ENCODE measurements around the gene AIFM2. TPM values are rescaled to one million over a fixed set of nuclear protein-coding genes. Genes with fewer than 3 reads are reported as not detected.
A peak's percentile ranks its signal among the peaks of the same experiment; 100 is the strongest.

AIFM2 gene
- polyA plus RNA-seq, 2 of the 4 experiments (the other 2 are of a cell fraction), result 30.0 to 34.8 TPM

DNA sequence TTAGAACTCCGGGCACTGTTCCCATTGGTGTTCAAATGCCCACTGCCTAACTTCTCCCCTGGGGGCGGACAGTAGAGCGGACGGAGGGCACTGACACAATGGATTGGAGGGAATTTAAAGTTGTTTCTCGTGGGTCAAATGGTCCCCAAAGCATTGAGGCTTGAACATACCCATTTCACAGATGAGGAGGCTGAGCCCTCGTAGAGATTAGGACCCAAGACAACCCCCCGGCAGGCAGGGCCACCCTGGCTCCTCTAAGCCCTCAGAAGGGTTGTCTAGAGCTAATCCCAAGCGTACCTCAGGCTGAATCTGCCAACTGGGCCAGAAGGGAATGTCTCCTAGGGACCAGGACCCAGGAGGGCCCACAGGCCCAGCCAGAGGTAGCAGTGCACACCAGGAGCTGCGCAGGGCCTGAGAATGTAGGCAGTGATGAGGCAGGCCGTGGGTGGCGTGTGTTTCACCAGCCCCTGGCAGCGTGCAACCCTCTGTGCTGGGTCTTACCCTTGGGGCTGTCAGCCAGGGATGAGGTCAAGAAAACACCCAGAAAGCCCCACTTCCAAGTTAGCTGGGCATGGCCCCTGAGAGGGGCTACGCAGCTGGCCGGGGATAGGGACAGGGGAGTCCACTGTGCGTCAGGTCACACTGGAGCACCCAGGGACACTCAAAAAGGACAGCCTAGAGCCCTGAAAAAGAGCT lies 5.8 kb downstream of the AIFM2 start:
- POLR2A ChIA-PET, result no interaction called here
- H3K4me2 ChIP-seq, result no peak overlapping the region
- no peak overlapping the region for H3K27ac ChIP-seq
- ATAC-seq (no peak), FAIRE-seq (no peak), DNase-seq (ENCODE audit: low read depth in 1 of 2, low spot score in 1 of 2) (no peak)
- TF ChIP-seq MYC (IDR thresholded peaks at IDR 0.05; ENCODE audit: borderline replicate concordance, low read length), result no peak
- TF ChIP-seq KDM1A (IDR thresholded peaks at IDR 0.05; ENCODE audit: low read depth), result peak; percentile 34; the same call in 1 of the 2 replicates
- no peaks in the 10 kb centered on the region for H3K9me3 ChIP-seq
- H3K4me3 ChIP-seq, result no peak overlapping the region
- peaks cover 18% of the 10 kb centered on the region; the same call in 2 of the 3 replicates for H3K4me1 ChIP-seq
- CTCF ChIA-PET, result interaction anchor here (1.2 to 14.0 kb wide), 5 partner anchors 9 to 18 kb away, joined by 3 to 228 read pairs (median 5); partner anchors contain the start of gene TYSND1
- 92% methylated on average over 13 of the region's 15 CpGs for WGBS (ENCODE audit: missing lambda C conversion rate)

- Histone ChIP-seq H3K4me1 (peaks cover 13% of the 10 kb centered on the region; the same call in 2 of the 3 replicates), H3K9me3 (no peaks in the 10 kb centered on the region), H3K27ac (0 out of 6 replicates have a peak overlapping the region, but pooled peaks of 1 of the 2 experiments have one; percentile 27), H3K4me3 (no peak overlapping the region), H3K4me2 (no peak overlapping the region)
- no peak for FAIRE-seq
- ATAC-seq, result no peak
- CTCF ChIA-PET, result interaction anchor here (1.2 to 14.0 kb wide), 4 partner anchors 8 to 15 kb away, joined by 3 to 228 read pairs (median 25); partner anchors contain the start of gene TYSND1
- POLR2A ChIA-PET, result no interaction called here
- WGBS (ENCODE audit: missing lambda C conversion rate), result 91% methylated on average over 5 of the region's 5 CpGs
- TF ChIP-seq KDM1A (IDR thresholded peaks at IDR 0.05; ENCODE audit: low read depth) (no peak), SMC3 (IDR thresholded peaks at IDR 0.05) (no peak), JUNB (IDR thresholded peaks at IDR 0.05) (no peak), BCL3 (IDR thresholded peaks at IDR 0.05) (no peak), FOSL2 (IDR thresholded peaks at IDR 0.05) (no peak), FOSL2 (CRISPR knock-in tag; IDR thresholded peaks at IDR 0.05) (no peak), ZFP36 (IDR thresholded peaks at IDR 0.05; ENCODE audit: borderline replicate concordance, partially characterized antibody) (no peak), SREBF2 (IDR thresholded peaks at IDR 0.05) (no peak), MYC (IDR thresholded peaks at IDR 0.05; ENCODE audit: borderline replicate concordance, low read length) (no peak), FOXS1 (CRISPR knock-in tag; IDR thresholded peaks at IDR 0.05) (no peak), HOXA7 (CRISPR knock-in tag; IDR thresholded peaks at IDR 0.05) (no peak), CHD2 (IDR thresholded peaks at IDR 0.05; ENCODE audit: low read length, partially characterized antibody) (no peak), JUN (IDR thresholded peaks at IDR 0.05) (no peak), CBX8 (IDR thresholded peaks at IDR 0.05) (no peak)
- TF ChIP-seq, protein P1, sequence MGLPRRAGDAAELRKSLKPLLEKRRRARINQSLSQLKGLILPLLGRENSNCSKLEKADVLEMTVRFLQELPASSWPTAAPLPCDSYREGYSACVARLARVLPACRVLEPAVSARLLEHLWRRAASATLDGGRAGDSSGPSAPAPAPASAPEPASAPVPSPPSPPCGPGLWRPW (IDR thresholded peaks at IDR 0.05), result no peak
- DNase-seq (ENCODE audit: low read depth in 1 of 2, low spot score in 1 of 2), result no peak
These were observed 6.6 kb downstream of the AIFM2 start for GRCh38 chr10:70125918-70126552.

DNA sequence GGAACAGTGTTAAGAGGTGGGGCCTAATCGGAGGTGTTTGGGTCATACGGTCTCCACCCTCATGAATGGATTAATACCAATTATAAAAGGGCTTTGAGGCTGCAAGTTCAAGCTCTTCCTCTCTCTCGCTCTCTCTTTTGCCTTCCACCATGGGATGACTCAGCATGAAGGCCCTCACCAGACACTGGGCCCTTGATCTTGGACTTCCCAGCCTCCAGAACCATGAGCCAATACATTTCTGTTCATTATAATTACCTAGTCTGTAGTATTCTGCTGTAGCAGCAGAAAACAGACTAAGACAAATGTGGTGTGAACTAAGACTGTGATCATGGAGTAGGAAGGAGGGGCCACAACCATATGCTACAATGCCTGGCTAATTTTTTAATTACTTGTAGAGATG lies 7.7 kb downstream of the AIFM2 start:
- 90% methylated on average over 3 of the region's 3 CpGs for WGBS (ENCODE audit: missing lambda C conversion rate)
- no peak for ATAC-seq
- POLR2A ChIA-PET, result no interaction called here
- H3K27ac ChIP-seq, result peak overlapping the region in 1 of 2 experiments; percentile 4; a peak in 2 of 6 replicates
- CTCF ChIA-PET, result interaction anchor here (3.5 to 14.0 kb wide), 2 partner anchors 9 to 16 kb away, joined by 46 to 228 read pairs; partner anchors contain the start of gene TYSND1
- H3K4me3 ChIP-seq, result no peak overlapping the region
- FAIRE-seq, result no peak
- peaks cover 2% of the 10 kb centered on the region; the same call in 2 of the 3 replicates for H3K4me1 ChIP-seq
- no peak for DNase-seq (ENCODE audit: low read depth in 1 of 2, low spot score in 1 of 2)
- H3K4me2 ChIP-seq, result no peak overlapping the region
- TF ChIP-seq MAFK (IDR thresholded peaks at IDR 0.05; ENCODE audit: partially characterized antibody) (peak; percentile 71), TFCP2L1 (CRISPR knock-in tag; IDR thresholded peaks at IDR 0.05) (no peak), NFE2L2 (conservative IDR thresholded peaks at IDR 0.05; ENCODE audit: low read length) (0 out of 2 replicates have a peak, but pooled peaks have one; percentile 13), TP53 (CRISPR knock-in tag; IDR thresholded peaks at IDR 0.05) (no peak)
- no peaks in the 10 kb centered on the region for H3K9me3 ChIP-seq
